Body of pancreas (tissue), 4 donors: Measurements from ENCODE around the gene KLF15. TPM values are rescaled to one million over a fixed set of nuclear protein-coding genes. Genes with fewer than 3 reads are reported as not detected.

Source experiments
- ATAC-seq: fragments of 150-250 bp; one replicate; pipeline ENCODE4 v1.9.1; 2016
- DNase-seq, 4 donors: peaks; one replicate each; pipeline ENCODE4 v3.0.0-alpha.2; 2019
- H3K27ac ChIP-seq, 4 donors: fragments of 200-600 bp; sonication (generic); 1 replicate in 3 of 4; 2 replicates in 1 of 4; pipeline versions ENCODE4 v1.5.1 to v1.6.1; 2016 to 2019; ENCODE audit warnings: mild to moderate bottlenecking in 1 of 4, mixed read lengths in 1 of 4, moderate library complexity in 1 of 4
- H3K27me3 ChIP-seq, 2 donors: fragments of 200-600 bp; sonication (generic); one replicate each; pipeline ENCODE4 v1.6.0; 2016; ENCODE audit warnings: mild to moderate bottlenecking in 1 of 2
- H3K36me3 ChIP-seq, 2 donors: fragments of 200-600 bp; sonication (generic); replicated peaks in 1 of 2; 2 replicates each; pipeline ENCODE4 v1.5.1; 2016; ENCODE audit warnings: low read depth in 2 of 2; ENCODE audit not compliant: insufficient read depth in 1 of 2
- H3K4me1 ChIP-seq: fragments of 200-600 bp; sonication (generic); one replicate; pipeline ENCODE4 v1.6.0; 2016
- H3K4me3 ChIP-seq, 2 donors: fragments of 200-600 bp; sonication (generic); 1 replicate in 1 of 2; 2 replicates in 1 of 2; pipeline ENCODE4 v1.5.1; 2016 to 2019
- H3K9me3 ChIP-seq, 3 donors: fragments of 200-600 bp; sonication (generic); 1 replicate in 2 of 3; 2 replicates in 1 of 3; pipeline ENCODE4 v1.5.1; 2016
- CTCF ChIP-seq, 7 experiments: fragments of 450-650 bp in 4 of 7; fragments of 200-600 bp in 3 of 7; sonication (generic) in 3 of 7; IDR thresholded peaks; one replicate each; pipeline ENCODE4 v1.5.1; 2016 to 2019; ENCODE audit warnings: antibody characterized with exemption in 7 of 7
- POLR2A ChIP-seq, 3 donors: fragments of 450-650 bp; IDR thresholded peaks; one replicate each; pipeline ENCODE4 v1.6.1; 2016; ENCODE audit warnings: antibody characterized with exemption in 3 of 3, mild to moderate bottlenecking in 2 of 3
- WGBS, 2 donors: methylation state at CpG; one replicate each; pipeline ENCODE4 v1.1.5; 2017; 5-methylcytosine and 5-hydroxymethylcytosine counted together
- intact Hi-C: fragments of 100-400 bp; cut with DNase I; formaldehyde crosslinking; loops from one replicate; pipeline ENCODE4 v1.15.1; 2023
- total RNA-seq, 2 donors: library from RNA; depleted of rRNA; stranded (reverse); fragments of >200 nt; gene quantifications; one replicate each; pipeline ENCODE4 v1.1.0, GENCODE V29; 2016

The KLF15 gene
- total RNA-seq, 2 donors from 2014 or later = 37.4 to 40.2 TPM

- no peaks in the 10 kb centered on the region for H3K9me3 ChIP-seq
- no peak overlapping the region for H3K4me3 ChIP-seq
- ATAC-seq (no peak), DNase-seq (no peak)
- H3K36me3 ChIP-seq = no peaks in the 10 kb centered on the region
- H3K4me1 ChIP-seq = peaks cover 18% of the 10 kb centered on the region
- H3K27ac ChIP-seq = no peak overlapping the region
- WGBS, 2 donors = 94 to 96% methylated on average over 8 to 21 of the region's 22 CpGs
- intact Hi-C loops = loop anchor here (10.0 kb wide), 1 partner anchor 106 kb away; no protein-coding TSS in a partner anchor
- no peaks in the 10 kb centered on the region for H3K27me3 ChIP-seq
- TF ChIP-seq POLR2A (IDR thresholded peaks at IDR 0.05) (no peak), CTCF (IDR thresholded peaks at IDR 0.05) (no peak)
These were observed 14.0 kb upstream of the KLF15 start for GRCh38 chr3:126371096-126371705.

DNA sequence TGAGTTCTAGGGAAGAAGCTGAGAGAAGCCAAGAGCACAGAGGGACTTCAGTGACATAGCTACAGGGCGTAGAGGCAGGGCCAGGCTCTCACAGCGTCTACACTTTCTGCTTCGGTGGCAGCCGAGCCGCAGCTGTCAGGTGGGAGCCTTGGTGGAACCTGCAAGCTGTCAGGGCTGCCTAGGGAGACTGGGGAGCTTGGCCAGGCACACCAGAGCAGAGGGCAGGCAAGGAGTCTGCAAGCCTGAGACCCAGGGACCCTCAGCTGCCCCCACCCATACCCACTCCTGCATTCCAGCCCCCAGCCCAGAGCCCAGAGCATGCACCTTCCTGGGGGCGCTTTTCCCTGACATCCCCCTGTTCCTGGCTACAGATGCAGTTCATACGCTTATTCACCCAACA is 13.4 kb upstream of the KLF15 start:
- H3K27me3 ChIP-seq = no peaks in the 10 kb centered on the region
- peaks cover 19% of the 10 kb centered on the region for H3K4me1 ChIP-seq
- no peaks in the 10 kb centered on the region for H3K36me3 ChIP-seq
- TF ChIP-seq CTCF (IDR thresholded peaks at IDR 0.05) = no peak
- no peak for TF ChIP-seq POLR2A (IDR thresholded peaks at IDR 0.05)
- no peak overlapping the region for H3K27ac ChIP-seq
- WGBS, 2 donors = 88 to 93% methylated on average over 7 of the region's 7 CpGs
- no peak for ATAC-seq
- no peak for DNase-seq
- no peak overlapping the region for H3K4me3 ChIP-seq
- H3K9me3 ChIP-seq = no peaks in the 10 kb centered on the region
- intact Hi-C loops = loop anchor here (10.0 kb wide), 1 partner anchor 106 kb away; no protein-coding TSS in a partner anchor

DNA sequence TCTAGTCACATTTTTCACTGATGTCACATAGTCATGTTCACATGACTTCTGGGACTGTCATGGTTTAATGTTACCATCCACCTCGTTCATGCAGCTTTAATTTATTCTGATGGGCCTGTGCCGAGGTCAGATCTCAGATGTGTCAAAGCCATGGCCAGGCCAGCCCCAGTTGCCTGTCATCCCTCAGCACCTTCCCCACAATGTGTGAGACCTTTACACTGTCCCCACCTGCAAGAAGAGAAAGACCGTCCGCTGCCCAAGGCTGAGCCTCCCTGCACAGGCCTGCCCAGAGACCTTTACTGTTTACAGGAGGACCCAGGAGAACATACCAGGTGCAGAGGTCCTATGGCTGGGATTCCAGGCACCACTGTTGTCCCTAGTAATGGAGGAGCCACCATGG is 12.8 kb upstream of the KLF15 start:
- no peak for DNase-seq
- no peak for ATAC-seq
- no peak overlapping the region for H3K27ac ChIP-seq

DNA sequence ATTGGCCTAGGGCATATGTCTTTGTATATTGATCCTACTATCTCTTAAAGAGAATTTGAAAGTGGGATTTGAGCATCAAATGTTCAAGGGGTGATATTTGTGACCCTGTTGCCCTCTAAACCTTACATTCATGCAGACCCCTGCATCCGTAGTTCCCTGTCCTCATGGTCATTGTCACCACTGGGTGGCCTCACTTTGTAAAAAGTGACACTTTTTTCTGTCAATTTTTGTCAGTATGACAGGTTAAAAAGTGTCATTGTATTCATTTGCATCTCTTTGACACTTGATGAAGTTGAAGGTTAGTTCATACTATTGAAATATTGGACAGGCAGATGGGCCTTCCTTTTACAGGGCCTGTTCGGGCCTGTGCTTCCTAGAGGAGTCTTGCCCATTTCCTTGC is 12.3 kb upstream of the KLF15 start:
- WGBS, 2 donors = 86 to 98% methylated on average over 2 of the region's 2 CpGs
- Histone ChIP-seq H3K4me3 (no peak overlapping the region), H3K27me3 (no peaks in the 10 kb centered on the region), H3K9me3 (no peaks in the 10 kb centered on the region), H3K27ac (no peak overlapping the region), H3K4me1 (peaks cover 19% of the 10 kb centered on the region), H3K36me3 (no peaks in the 10 kb centered on the region)
- no peak for TF ChIP-seq POLR2A (IDR thresholded peaks at IDR 0.05)
- no peak for TF ChIP-seq CTCF (IDR thresholded peaks at IDR 0.05)
- DNase-seq = no peak
- intact Hi-C loops = no loop called here
- no peak for ATAC-seq

More for the DNA sequence above, 12.8 kb upstream of the KLF15 start:
- no peak overlapping the region for H3K4me3 ChIP-seq
- WGBS, 2 donors = 58 to 84% methylated on average over 2 to 4 of the region's 4 CpGs
- no peak for TF ChIP-seq POLR2A (IDR thresholded peaks at IDR 0.05)
- no peak for TF ChIP-seq CTCF (IDR thresholded peaks at IDR 0.05)
- no peaks in the 10 kb centered on the region for H3K36me3 ChIP-seq
- intact Hi-C loops = loop anchor here (10.0 kb wide), 1 partner anchor 105 kb away; no protein-coding TSS in a partner anchor
- H3K4me1 ChIP-seq = peaks cover 19% of the 10 kb centered on the region
- H3K27me3 ChIP-seq = no peaks in the 10 kb centered on the region
- H3K9me3 ChIP-seq = no peaks in the 10 kb centered on the region

DNA sequence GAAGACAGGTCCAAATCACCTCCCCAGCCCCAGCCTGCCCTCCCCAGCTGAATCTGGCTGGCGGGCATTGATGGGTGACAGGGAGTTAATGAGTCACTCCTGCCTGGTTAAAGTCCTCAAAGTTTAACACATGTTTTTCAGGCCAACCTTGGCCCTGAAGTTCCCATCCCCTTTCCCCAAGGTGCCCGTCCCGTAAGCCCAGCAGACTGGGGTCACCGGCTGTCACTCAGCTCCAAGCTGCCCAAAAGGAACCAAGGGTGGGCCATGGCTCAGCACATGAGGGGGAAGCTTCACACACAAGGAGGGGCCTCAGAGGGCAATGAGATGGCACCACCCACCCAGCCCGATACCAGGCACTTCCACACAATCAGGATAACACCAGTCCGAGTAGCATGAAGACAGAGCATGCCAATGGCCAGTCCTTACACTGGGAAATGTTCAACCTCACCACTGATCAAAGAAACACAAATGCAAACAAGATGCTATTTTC is 10.2 kb upstream of the KLF15 start:
- intact Hi-C loops = no loop called here
- no peaks in the 10 kb centered on the region for H3K36me3 ChIP-seq
- H3K4me1 ChIP-seq = peaks cover 19% of the 10 kb centered on the region
- H3K27ac ChIP-seq = peak overlapping the region in 1 of 4 donors; percentile 29
- no peaks in the 10 kb centered on the region for H3K9me3 ChIP-seq
- peak; percentile 77 for ATAC-seq
- no peak for TF ChIP-seq POLR2A (IDR thresholded peaks at IDR 0.05)
- TF ChIP-seq CTCF (IDR thresholded peaks at IDR 0.05) = no peak
- WGBS, 2 donors = 24 to 26% methylated on average over 6 of the region's 6 CpGs
- no peaks in the 10 kb centered on the region for H3K27me3 ChIP-seq
- DNase-seq = peak; percentile 47 to 68 (median 56)
- no peak overlapping the region for H3K4me3 ChIP-seq
